ENCODE results near the gene FOXO1.

FOXO1 gene

DNA sequence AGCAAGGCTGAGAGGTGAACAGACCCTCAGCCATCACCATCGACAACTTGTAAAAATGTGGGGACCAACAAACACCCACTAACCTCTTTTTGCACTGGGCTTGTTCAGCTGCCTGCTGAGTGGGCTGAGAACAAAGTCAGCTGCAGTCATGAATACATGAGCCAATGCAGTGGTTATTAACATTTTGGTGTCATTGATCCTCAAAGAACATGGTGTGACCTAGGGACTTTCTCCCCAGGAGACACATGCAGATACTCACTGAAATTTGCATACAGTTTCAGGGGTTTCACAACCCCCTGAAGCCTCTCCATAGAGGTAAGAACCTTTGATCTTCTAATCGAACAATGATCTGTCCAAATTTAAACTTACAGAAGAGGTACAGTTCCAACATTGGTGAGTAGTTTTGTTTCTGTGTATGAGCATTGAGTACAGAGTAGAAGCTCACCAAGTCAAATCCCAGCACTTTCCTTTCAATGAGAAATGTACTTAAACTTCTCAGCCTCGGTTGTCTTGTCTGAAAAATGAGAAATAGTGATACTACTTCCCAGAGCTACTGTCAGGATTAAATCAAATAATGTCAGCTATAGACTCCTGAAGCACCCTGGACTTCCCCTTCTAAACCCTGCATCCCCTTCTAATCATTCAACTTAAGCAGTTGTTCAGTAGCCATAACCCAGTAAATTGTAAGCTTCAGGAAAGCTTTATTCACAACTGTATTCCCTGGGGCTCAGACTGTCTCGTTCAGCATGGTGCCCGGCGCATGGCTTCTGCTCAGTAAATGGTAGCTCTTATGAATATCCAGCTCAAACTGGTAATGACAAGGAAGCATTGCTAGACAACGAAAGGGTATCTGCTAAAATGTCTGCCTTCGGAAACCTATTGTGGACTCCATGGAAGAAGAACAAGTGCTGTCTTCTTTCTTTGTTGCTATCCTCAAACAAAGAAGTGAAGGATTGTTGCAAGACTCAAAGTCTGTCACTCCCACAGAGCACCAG is 148.7 kb downstream of the FOXO1 start:
- Histone ChIP-seq H3K9me3 (ENCODE audit: severe bottlenecking) (no peaks in the 10 kb centered on the region), H3K27ac (no peak overlapping the region), H3K36me3 (no peaks in the 10 kb centered on the region), H3K4me3 (ENCODE audit: low read depth, low read length) (no peak overlapping the region), H3K27me3 (ENCODE audit: insufficient read depth, low read depth, severe bottlenecking) (no peaks in the 10 kb centered on the region)
- no peak for DNase-seq
- TF ChIP-seq, protein P1, sequence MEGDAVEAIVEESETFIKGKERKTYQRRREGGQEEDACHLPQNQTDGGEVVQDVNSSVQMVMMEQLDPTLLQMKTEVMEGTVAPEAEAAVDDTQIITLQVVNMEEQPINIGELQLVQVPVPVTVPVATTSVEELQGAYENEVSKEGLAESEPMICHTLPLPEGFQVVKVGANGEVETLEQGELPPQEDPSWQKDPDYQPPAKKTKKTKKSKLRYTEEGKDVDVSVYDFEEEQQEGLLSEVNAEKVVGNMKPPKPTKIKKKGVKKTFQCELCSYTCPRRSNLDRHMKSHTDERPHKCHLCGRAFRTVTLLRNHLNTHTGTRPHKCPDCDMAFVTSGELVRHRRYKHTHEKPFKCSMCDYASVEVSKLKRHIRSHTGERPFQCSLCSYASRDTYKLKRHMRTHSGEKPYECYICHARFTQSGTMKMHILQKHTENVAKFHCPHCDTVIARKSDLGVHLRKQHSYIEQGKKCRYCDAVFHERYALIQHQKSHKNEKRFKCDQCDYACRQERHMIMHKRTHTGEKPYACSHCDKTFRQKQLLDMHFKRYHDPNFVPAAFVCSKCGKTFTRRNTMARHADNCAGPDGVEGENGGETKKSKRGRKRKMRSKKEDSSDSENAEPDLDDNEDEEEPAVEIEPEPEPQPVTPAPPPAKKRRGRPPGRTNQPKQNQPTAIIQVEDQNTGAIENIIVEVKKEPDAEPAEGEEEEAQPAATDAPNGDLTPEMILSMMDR (IDR thresholded peaks at IDR 0.05; ENCODE audit: low read depth, low read length), result no peak

DNA sequence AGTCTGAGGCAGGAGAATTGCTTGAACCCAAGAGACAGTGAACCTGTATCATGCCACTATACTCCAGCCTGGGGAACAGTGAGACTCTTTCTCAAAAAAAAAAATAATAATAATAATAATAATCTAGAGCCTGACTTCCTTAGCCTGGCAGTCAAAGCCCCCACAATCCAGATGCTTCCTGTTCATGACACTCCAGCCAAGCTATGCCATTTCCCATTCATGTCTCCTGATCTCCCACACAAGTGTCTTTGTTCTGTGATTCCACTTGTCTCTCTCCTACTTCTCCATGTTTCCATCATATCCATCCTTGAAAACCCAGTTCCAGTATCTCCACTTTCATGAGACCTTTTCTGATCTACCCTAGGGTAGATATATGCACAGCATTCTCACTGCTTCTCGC is 150.7 kb downstream of the FOXO1 start:
- no peaks in the 10 kb centered on the region for H3K9me3 ChIP-seq (ENCODE audit: severe bottlenecking)
- H3K27me3 ChIP-seq (ENCODE audit: insufficient read depth, low read depth, severe bottlenecking), result no peaks in the 10 kb centered on the region
- no peak for DNase-seq
- TF ChIP-seq, protein P1 (IDR thresholded peaks at IDR 0.05; ENCODE audit: low read depth, low read length), result no peak
- no peaks in the 10 kb centered on the region for H3K36me3 ChIP-seq
- H3K4me3 ChIP-seq (ENCODE audit: low read depth, low read length), result no peak overlapping the region
- no peak overlapping the region for H3K27ac ChIP-seq

DNA sequence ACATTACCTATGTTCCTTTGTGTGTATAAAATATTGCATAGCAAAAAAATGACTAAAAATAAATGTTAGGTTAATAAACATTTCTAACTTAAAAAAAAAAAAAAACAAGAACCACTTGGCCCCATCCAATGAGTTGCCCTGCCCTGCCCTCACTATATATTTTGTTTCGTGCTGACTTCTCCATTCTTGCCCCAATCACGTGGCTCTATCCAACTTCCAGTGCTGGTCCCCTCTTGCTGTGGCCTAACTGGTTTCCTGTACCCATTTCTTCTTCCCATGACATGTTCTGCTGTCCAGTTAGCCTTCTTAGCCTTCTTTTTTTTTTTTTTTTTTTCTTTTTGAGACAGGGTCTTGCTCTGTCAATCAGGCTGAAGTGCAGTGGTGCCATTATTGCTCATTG is 151.6 kb downstream of the FOXO1 start:
- TF ChIP-seq, protein P1 (IDR thresholded peaks at IDR 0.05; ENCODE audit: low read depth, low read length), result no peak
- no peak for DNase-seq
- no peak overlapping the region for H3K27ac ChIP-seq
- H3K27me3 ChIP-seq (ENCODE audit: insufficient read depth, low read depth, severe bottlenecking), result no peaks in the 10 kb centered on the region
- H3K9me3 ChIP-seq (ENCODE audit: severe bottlenecking), result no peaks in the 10 kb centered on the region
- H3K4me3 ChIP-seq (ENCODE audit: low read depth, low read length), result no peak overlapping the region
- no peaks in the 10 kb centered on the region for H3K36me3 ChIP-seq

DNA sequence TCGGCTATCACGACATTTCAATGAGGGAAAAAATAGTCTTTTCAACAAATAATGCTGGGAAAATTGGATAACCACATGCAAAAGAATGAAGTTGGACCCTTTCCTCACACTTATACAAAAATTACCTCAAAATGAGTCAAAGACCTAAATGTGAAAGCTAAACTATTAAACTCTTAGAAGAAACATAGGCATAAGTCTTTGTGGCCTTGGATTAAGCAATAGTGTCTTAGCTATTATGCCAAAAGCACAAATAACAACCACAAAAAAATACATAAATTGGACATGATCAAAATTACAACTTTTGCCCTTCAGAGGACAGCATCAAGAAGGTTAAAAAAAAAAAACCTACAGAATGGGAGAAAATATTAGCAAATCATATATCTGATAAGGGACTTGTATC is 156.6 kb downstream of the FOXO1 start:
- TF ChIP-seq, protein P1 (IDR thresholded peaks at IDR 0.05; ENCODE audit: low read depth, low read length), result no peak
- H3K27ac ChIP-seq, result no peak overlapping the region
- DNase-seq, result no peak

DNA sequence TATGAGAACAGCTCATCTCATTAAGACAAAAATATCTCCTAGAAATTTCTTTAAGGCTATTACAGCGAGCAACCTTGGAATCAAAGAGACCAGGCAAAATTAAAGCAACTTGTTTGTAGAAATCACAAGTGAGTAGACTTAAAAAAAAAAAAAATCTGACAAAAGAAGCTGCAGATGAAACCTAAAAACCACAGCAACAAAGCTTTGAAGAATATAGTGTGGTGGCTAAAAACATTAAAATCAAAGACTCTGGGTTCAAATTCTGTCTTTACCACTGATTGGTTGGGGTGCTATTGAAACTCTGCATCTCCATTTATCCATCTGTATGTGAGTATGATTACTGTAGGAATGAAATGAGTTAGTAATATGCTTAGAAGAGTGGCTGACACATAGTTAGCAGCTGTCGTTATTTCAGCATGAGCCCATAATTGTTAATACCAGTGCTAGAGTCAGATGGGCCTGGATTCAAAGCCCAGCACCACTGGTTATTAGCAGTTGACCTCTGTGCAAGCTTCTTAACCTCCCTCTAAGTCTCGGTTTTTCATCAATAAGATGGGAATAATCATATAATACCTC is 157.6 kb downstream of the FOXO1 start:
- H3K27ac ChIP-seq, result no peak overlapping the region
- TF ChIP-seq, protein P1 (IDR thresholded peaks at IDR 0.05; ENCODE audit: low read depth, low read length), result no peak
- peak; percentile 14 for DNase-seq
- H3K27me3 ChIP-seq (ENCODE audit: insufficient read depth, low read depth, severe bottlenecking), result no peaks in the 10 kb centered on the region
- H3K9me3 ChIP-seq (ENCODE audit: severe bottlenecking), result no peaks in the 10 kb centered on the region
- H3K36me3 ChIP-seq, result no peaks in the 10 kb centered on the region
- H3K4me3 ChIP-seq (ENCODE audit: low read depth, low read length), result no peak overlapping the region

More for the DNA sequence above, 156.6 kb downstream of the FOXO1 start:
- H3K27me3 ChIP-seq (ENCODE audit: insufficient read depth, low read depth, severe bottlenecking), result no peaks in the 10 kb centered on the region
- no peaks in the 10 kb centered on the region for H3K9me3 ChIP-seq (ENCODE audit: severe bottlenecking)
- no peaks in the 10 kb centered on the region for H3K36me3 ChIP-seq
- no peak overlapping the region for H3K4me3 ChIP-seq (ENCODE audit: low read depth, low read length)
